Islet of Langerhans (tissue), 1 donor: ENCODE data around the gene RIC3.

Source experiments
- FAIRE-seq: peaks from one replicate; lab custom pipeline; 2011; peaks lifted over from hg19 to GRCh38; lab: Jason Lieb, UNC

Gene RIC3

DNA sequence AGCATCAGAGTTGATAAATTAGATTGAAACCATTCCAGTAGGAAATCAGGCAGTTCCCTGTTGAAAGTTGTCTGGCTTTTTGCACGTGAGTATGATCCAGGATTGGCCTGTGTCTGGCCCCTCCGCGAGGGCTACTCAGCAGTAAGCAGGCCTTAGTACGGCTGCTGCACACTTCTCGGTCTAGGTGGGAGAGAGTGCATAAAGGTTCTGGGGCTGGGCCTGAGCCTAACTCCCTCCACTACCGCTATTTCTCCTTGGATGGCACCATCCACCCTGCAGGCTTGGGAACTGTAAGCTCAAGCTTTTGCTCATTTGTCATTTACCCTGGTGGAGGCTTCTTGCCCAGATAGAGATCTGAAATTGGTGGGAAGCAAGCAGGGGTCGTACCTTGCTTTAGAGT, 65.9 kb downstream of the RIC3 start:
- FAIRE-seq = no peak

DNA sequence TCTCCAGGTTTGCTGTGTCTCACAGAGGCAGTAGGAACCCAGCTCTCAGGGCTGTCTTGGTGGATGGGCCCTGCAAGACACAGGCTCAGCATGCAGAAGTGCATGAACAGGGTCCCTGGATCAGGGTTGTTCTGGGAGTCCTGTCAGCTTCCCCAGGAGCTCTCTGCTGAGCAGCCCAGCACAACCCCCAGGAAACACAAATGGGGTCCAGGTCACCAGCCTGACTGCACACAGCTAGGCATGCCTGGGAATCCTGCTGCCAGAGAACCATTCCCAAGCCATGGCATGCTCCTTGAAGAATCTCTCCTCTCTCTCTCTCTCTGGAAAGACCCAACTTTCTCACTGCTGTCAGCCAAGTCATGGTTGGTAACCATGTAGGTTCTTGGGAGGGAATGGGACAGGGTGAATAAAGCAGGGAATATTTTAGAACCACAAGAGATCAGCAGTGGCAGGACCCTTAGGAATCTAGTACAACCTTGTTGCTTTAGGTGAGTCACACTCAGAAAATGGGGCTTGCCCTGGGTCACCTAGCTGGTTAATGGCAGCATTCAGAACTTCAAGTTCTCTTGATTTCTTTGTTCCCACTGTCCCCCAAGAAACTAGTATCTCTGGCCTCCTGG, 66.4 kb downstream of the RIC3 start:
- FAIRE-seq = no peak

DNA sequence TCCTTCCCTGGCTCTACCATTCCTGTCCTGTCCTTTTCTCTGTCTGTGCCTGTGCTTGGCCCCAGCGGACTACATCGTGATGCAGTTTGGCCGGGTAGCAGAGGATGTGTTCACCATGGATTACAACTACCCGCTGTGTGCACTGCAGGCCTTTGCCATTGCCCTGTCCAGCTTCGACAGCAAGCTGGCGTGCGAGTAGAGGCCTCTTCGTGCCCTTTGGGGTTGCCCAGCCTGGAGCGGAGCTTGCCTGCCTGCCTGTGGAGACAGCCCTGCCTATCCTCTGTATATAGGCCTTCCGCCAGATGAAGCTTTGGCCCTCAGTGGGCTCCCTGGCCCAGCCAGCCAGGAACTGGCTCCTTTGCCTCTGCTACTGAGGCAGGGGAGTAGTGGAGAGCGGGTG, 67.4 kb downstream of the RIC3 start:
- no peak for FAIRE-seq

DNA sequence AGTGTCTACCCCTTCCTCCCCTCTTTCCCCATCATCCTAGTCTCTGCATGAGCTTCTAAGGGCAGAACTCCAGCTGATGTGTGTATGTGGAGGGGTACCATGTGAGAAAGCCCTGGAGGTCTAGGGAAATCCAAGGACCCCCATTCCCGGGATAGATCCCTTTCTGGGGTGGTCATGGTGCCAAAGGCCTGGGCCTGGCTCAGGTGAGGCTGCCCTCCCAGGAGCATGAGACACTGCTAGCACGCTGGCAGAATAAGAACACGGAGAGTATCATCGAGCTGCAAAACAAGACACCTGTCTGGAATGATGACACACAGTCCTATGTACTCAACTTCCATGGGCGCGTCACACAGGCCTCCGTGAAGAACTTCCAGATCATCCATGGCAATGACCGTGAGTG, 68.2 kb downstream of the RIC3 start:
- FAIRE-seq = no peak

DNA sequence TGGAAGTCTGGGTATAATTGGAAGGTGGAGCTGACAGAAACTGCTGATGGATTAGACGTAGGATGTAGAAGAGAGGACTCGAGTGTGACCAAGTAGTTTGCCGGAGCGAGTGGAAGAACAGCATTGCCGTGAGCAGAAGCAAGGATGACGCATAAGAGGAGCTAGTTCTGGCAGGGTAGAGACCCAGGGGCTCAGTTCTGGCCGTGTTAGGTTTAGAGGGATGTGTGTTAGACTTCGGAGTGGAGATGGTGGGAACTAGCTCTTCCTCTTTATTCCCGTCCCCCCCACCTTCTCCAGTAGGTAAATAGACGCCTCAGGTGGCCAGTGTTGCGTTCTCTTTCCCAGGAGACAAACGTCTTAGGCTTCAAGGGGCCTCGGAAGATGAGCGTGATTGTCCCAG, 68.7 kb downstream of the RIC3 start:
- no peak for FAIRE-seq

DNA sequence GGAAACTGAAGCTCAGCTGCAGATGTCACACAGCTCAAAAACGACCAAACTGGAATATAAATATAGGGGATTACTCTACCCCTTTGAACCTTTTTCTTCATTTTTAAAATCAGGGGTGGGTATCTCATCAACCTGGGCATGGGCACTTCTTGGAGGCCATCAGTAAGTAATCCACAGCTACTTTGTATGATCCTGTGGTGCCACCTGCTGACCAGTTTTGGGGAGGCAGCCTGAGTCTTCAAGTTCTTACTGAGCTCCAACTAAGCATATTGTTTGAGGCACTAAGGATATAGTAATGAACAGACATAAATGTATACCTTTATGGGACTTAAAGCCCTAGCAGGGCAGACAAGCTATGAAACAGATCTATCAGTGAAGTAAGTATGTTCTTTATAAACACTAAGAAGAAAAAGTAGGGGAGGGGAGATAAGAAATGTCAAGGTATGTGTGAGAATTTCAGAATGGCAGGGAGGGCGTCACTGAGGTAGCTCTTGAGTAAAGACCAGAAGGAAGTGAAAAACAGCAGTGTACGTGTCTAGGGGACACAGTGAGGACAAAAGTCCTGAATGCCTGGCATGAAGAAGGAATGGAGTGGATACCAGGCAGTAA, 69.4 kb downstream of the RIC3 start:
- peak; percentile 45 for FAIRE-seq

DNA sequence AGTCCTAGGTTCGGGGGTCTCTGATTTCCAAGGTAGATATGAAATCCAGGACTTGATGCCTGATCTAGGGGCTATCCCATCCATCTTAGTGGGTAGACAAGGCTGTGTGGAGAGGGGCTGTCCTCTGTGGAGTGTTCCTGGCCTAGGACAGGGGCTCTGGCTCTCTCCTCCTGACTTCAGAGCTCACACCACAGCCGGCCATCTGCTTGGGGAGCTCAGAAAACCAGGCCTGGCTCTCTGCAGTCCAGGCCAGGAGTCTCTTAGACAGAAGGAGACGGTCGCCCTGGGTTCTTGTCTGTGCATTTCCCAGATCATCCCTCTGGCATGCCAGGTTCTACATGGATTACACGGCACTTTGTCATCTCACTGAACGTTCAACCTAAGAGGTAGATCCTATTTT, 69.9 kb downstream of the RIC3 start:
- no peak for FAIRE-seq

DNA sequence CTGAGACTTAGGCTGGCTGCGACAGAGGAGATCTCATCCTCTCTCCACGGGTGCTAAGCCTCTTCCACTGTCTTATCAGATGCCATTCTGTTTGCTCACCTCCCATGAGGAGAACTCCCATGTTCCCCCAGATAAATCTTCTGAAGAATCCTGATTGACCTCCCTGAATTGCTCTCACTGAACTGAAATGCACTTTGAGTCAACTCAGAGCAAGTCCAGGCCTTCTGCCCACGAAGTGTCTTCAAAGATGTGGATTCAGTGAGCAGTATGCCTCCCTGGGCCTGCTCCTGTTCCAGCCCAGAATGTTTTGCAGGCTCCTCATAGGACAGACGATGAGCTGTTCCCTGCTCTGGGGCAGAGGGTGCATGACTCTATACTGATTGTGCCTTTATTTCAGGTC, 70.5 kb downstream of the RIC3 start:
- no peak for FAIRE-seq

DNA sequence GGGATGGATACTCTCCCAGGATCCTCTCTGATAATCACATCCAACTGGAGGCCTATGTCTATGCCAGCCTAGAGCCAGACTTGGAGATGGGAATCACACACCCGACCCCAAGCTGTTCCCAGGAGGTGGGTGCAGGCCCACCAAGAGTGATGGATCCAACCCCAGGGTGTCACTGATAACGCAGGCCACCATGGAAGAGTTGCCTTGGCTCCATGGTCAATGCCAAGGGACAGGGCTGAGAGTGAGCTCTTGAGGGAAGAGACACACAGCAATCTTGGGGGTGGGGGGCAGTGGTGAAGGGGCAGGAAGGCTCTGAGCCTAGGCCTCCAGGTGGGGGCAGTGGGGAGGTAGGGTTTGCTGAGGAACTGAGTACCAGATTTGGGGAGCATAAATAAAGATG, 70.9 kb downstream of the RIC3 start:
- FAIRE-seq = no peak

DNA sequence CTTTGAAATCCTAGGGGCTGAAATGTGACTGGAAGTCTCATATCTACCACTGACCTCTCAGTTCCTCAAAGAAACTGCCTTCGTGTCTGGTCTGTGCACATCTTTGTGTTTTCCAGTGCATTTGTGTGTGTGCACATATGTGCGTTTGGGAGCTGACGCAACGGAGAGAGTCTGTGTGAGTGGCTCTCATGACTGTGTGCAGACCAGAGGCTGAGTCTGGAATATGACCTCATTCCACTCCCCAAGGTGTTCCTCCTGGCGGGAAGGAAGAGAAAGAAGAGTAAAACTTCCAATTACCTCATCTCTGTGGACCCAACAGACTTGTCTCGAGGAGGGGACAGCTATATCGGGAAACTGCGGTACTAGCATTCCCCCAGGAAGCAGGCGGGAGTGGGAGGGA, 71.4 kb downstream of the RIC3 start:
- no peak for FAIRE-seq

DNA sequence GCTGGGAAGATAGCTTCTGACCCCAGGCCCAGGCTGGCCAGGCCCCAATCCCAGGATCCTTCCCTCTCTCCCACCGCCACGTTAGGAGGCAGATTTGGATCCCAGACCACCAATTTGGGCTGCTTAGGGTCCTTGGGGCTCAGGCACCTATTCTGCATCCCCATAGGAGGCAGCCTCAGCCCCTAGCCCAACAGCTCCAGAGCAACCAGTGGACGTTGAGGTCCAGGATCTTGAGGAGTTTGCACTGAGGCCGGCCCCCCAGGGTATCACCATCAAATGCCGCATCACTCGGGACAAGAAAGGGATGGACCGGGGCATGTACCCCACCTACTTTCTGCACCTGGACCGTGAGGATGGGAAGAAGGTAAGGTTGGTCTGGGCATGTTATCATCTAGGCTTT, 71.8 kb downstream of the RIC3 start:
- FAIRE-seq = no peak

DNA sequence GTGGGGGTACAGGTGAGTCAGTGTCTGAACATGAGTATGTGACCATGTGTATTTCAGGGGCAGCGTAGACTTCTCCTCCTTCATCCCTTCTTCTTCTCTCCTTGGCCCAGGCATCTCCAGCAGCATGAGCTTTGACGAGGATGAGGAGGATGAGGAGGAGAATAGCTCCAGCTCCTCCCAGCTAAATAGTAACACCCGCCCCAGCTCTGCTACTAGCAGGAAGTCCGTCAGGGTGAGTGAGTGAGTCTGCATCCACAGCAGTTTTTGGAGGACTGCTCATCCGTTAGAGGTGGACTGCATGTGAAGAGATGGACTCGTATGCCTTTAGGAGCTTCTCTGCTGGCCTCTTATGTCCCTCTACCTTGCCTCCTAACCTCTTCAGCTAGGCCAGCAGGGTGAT, 72.2 kb downstream of the RIC3 start:
- no peak for FAIRE-seq

DNA sequence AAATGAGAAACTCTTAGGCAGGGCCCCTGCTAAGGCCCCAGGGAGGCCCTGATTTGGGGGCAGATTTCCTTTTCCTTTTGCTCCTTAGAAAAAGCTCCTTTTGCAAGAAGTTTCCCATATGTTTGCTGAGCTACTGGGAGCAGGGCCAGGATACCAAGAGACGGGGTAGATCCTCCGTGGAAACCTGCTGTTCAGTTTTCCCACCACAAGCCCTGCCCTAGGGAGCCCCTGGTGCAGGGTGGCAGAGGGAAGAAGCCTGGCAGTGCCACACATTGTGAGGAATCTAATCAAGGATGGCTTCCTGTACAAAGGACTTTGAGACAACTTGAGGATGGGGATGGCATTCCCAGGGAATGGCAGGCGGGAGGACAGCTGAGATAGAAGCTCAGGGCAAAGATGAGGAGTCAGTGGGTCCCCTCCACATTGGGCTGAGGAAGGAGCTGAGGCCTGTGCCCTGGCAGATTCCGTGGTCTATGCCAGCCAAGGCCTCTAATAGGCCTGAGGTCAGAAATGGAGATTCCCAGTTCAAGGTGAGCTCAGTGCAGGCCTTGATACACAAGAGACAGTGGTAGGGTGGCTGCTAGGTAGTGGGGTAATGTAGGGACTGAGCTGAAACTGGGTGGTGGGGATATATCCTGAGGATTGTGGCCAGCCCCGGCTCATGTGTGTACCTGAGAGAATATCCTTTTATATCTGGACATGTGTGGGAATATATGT, 72.9 kb downstream of the RIC3 start:
- no peak for FAIRE-seq

DNA sequence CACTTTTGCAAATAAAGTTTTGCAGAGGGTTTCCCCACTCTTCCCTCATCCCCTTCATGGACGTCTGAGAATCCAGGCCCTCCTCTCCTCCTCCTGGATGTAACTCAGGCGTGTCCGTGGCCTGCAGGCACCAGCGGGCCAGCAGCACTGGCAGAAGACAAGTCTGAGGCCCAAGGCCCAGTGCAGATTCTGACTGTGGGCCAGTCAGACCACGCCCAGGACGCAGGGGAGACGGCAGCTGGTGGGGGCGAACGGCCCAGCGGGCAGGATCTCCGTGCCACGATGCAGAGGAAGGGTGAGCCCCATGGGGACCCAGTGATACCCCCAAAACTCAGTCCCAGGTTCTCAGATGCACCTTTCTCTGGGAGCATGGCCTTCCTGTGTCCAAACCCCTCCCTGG, 73.5 kb downstream of the RIC3 start:
- FAIRE-seq = no peak

DNA sequence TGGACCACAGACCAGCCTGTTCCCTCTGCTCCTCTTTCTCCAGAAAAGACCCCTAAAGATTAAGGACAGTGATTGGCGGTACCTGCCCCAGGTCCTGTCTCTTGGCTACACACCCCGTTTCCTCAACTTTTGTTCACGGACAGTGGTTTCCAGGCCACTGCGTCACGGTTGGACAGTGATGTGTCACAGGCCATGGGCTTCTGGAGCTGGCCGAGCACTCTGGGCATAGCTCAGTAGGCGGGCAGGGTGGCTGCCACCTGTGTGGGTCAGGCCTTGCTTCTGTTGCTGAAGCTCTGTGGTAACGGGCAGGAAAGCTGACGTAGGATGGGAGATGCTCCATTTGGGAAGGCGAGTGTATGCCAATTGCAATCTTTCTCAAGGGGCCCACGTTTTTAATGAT, 74.2 kb downstream of the RIC3 start:
- FAIRE-seq = no peak

DNA sequence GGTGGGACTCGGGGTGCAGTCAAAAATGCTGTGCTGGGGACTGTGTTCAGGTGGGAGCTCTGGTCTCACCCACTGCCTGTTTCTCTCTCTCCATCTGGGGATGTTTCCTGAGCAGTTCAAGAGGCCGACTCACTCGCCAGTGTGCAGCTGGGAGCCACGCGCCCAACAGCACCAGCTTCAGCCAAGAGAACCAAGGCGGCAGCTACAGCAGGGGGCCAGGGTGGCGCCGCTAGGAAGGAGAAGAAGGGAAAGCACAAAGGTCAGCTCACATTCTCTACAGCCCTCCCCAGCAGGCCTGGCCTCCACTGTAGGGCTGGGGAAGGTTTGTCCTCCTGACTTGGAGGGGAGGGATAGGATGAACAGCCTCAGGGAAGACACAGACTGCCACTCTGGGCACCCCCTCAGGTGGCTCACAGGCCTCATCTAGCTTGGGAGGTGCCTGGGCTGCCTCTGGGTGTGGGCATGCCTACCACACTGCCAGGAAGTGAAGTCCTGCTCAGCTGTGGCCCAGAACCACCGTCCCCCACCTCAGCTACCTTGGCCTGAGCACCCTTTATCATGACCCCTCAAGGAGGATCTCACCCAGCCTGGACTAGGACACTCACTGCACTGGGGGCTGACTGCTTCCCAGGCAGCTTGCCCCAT, 74.8 kb downstream of the RIC3 start:
- no peak for FAIRE-seq

DNA sequence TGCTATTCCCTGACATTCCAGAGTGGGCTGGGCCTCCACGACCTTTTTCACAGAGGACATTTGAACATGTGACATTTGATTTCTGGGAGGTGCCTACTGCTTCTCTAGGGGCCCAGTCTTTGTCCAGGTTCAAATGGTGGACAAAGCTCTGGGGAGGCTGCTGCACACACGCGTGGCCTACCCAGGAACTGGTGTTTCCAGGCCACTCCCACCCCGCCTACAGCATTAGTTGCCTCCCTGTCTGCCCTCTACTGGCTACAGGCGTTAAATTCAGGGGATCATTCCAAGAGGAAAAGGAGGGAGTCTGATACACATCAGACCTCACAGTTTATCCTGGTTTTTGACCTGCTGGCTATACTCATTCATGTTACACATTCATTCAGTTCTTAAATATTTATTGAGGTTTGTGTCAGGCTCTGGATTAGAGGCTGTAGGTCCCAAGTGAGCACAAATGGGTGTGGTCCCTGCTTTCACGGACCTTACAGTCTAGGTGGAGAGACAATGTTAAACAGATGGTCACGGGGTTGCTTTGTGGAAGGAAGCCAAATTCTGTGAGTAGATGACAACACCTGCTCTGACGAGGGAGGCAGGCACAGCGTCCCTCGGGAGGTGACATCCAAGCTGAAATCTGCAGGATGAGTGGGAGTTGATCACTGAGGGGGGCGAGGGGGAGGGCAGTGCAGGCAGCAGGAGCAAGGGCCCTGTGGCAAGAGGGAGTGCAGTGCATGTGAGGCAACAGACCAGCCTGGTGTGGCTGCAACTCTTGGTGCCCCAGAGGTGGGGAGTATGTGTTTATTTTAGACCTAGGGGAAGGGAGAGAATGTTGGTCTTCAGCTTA, 76.0 kb downstream of the RIC3 start:
- no peak for FAIRE-seq

DNA sequence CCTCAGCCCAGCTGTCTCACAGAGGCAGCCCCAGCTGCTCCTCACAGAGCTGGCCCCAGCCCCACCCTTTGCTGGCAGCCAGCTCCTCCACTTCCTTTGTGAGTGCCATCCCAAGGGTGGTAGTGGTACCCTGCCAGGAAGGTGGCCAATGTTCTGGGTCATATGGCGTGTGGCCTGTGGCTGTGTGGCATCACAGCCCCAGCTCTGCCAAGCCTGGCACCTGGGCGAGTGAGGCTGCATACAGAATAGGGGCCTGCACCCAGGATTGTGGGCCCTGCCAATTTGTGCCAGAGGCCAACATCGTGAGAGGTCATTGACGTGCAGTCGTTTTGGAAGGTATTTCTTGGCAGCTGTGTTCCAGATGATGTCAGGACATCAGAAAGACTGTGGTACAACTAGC, 77.1 kb downstream of the RIC3 start:
- no peak for FAIRE-seq

DNA sequence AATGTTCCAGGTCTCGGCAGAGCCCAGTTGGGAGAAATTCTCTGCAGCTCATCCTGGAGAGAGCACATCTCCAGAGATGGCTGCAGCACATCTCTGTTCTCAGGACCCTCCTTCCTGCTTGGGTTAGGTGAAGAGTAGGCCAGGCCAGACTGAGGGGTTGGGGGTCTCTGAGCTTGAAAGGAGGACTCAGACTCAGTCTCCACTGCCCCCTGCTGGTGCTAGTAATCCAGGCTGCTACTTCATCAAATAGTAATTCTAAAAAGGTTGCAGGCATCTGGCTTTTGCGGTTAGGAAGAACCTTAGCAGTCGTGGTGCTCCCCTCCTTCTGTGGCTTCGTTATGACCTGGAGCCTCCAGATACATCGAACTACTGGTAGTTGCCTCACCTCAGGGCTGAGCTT, 78.1 kb downstream of the RIC3 start:
- no peak for FAIRE-seq

DNA sequence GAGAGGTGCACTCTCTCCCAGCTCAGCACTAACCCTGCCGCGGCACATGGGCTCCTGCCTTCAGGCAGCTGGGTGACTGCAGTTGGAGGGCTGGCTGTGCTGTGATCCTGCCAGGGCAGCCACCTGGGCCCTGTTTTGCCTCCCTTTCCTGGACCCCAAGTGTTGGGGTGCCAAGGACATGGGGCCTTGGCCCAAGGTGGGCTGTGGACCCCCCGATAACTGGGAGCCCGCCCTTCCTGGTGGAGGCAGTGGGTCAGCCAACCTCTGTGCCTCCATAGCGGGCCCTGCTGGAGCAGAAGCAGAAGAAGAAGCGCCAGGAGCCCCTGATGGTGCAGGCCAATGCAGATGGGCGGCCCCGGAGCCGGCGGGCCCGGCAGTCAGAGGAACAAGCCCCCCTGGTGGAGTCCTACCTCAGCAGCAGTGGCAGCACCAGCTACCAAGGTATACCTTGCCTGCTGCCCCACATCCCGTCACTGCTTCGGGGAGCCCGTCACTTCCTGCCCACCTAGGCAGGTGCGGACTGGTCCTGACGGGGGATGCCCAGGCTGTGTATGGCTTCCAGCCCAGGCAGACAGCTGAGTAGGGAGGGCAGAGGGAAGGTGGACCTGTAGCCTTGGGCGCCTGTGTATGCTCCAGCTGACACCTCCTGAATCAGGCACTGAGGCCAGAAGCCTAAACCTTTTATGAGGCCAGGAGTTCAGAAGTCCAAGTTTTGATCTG, 78.9 kb downstream of the RIC3 start:
- no peak for FAIRE-seq

DNA sequence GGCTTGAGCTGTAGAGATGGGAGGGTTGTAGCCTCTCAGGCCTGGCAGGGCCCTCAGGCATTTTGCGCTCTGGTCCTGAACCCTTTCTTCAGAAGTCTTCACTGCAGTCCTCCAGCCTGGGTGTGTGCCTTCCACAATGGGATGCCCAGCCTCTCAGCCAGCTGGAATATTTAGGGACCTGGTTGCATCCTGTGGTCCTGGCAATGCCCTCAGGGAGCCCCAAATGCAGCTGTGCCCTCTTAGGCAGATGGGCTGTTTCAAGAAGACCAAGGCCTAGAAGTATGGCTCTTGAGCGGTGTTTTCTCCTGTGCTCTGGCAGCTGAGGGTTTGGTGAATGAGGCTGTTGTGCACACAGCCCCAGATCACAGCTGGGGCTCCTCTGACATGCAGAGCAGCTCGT, 81.1 kb downstream of the RIC3 start:
- FAIRE-seq = no peak

DNA sequence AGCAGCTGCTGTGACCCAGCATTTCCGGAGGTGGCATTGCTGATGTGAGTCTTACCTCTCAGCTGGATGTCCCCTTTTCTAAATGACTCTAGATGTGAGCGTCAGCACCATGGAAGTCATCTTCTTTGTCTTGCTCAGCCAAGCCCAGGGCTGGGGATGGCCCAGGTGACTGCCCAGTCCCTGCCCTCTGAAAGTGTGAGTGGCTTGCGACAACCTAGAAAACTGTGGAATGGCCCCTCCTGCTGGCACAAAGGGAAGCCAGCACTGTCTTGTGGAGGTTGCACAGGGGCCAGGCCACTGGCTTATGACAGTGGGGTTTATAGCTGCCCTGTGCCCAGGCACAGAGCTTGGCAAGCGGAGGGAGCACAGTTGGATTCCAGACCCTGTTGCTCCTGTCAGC, 81.6 kb downstream of the RIC3 start:
- FAIRE-seq = no peak
